GM12801 (cell line): ENCODE results near the gene CD48.

Source experiments
- CTCF ChIP-seq: IDR thresholded peaks from one replicate; pipeline ENCODE4 v1.5.1; 2011; ENCODE audit warnings: control low read depth; ENCODE audit not compliant: insufficient read length; ENCODE audit errors: extremely low read depth

The CD48 gene

GRCh38 chr1:160662910-160663309 lies 48.7 kb downstream of the CD48 start:
- no peak for TF ChIP-seq CTCF

GRCh38 chr1:160659566-160659965 lies 52.1 kb downstream of the CD48 start:
- no peak for TF ChIP-seq CTCF

GRCh38 chr1:160658814-160659193 lies 52.8 kb downstream of the CD48 start:
- TF ChIP-seq CTCF, result no peak

- no peak for TF ChIP-seq CTCF
Observed at GRCh38 chr1:160658162-160658813, 53.3 kb downstream of the CD48 start.

GRCh38 chr1:160657250-160657781 lies 54.3 kb downstream of the CD48 start:
- TF ChIP-seq CTCF, result no peak

GRCh38 chr1:160656737-160657136 lies 54.9 kb downstream of the CD48 start:
- TF ChIP-seq CTCF, result no peak

- no peak for TF ChIP-seq CTCF
Observed at GRCh38 chr1:160653620-160654016, 58.0 kb downstream of the CD48 start.
